GM23338 (cell line): ENCODE results near the gene CCDC61. TPM values are rescaled to one million over a fixed set of nuclear protein-coding genes. Genes with fewer than 3 reads are reported as not detected.
A peak's percentile ranks its signal among the peaks of the same experiment; 100 is the strongest.

ENCODE experiments used
- ATAC-seq: fragments of 200-7000 bp; cut with Tn5 transposase; 3 replicates; pipeline ENCODE4 v1.9.1; 2020
- DNase-seq: peaks from one replicate; pipeline ENCODE4 v3.0.0-alpha.2; 2015; ENCODE audit warnings: low spot score
- H2AFZ ChIP-seq: fragments of 200-600 bp; sonication (generic); 2 replicates; pipeline ENCODE4 v1.8.0; 2016; ENCODE audit warnings: antibody characterized with exemption, mild to moderate bottlenecking, moderate library complexity
- H3F3A ChIP-seq: fragments of 200-600 bp; sonication (generic); replicated peaks from 2 replicates; pipeline ENCODE4 v1.8.0; 2017; ENCODE audit warnings: antibody characterized with exemption, mixed run types, low read depth
- H3K27ac ChIP-seq: fragments of 200-600 bp; sonication (generic); 2 replicates; pipeline ENCODE4 v1.6.1; 2016; ENCODE audit warnings: low read depth
- H3K27me3 ChIP-seq: fragments of 200-600 bp; sonication (generic); 2 replicates; pipeline ENCODE4 v1.8.0; 2016; ENCODE audit warnings: mild to moderate bottlenecking, mixed run types, moderate library complexity; ENCODE audit not compliant: insufficient read depth
- H3K36me3 ChIP-seq: fragments of 200-600 bp; sonication (generic); 2 replicates; pipeline ENCODE4 v1.8.0; 2016; ENCODE audit warnings: mild to moderate bottlenecking; ENCODE audit not compliant: insufficient read depth
- H3K4me1 ChIP-seq: fragments of 200-600 bp; sonication (generic); 2 replicates; pipeline ENCODE4 v1.8.0; 2016; ENCODE audit warnings: mild to moderate bottlenecking, moderate library complexity; ENCODE audit not compliant: insufficient read depth
- H3K4me2 ChIP-seq: fragments of 200-600 bp; sonication (generic); 2 replicates; pipeline ENCODE4 v1.7.1; 2017; ENCODE audit warnings: mixed run types
- H3K4me3 ChIP-seq: fragments of 200-600 bp; sonication (generic); 2 replicates; pipeline ENCODE4 v1.6.1; 2016; ENCODE audit warnings: mixed run types
- H3K79me2 ChIP-seq: fragments of 200-600 bp; sonication (generic); replicated peaks from 2 replicates; pipeline ENCODE4 v1.8.0; 2017; ENCODE audit warnings: mild to moderate bottlenecking; ENCODE audit not compliant: insufficient read depth
- H3K9me2 ChIP-seq: fragments of 200-600 bp; sonication (generic); 2 replicates; pipeline ENCODE4 v1.8.0; 2017; ENCODE audit not compliant: insufficient read depth
- H4K20me1 ChIP-seq: fragments of 200-600 bp; sonication (generic); replicated peaks from 2 replicates; pipeline ENCODE4 v1.8.0; 2017; ENCODE audit warnings: mild to moderate bottlenecking; ENCODE audit not compliant: insufficient read depth
- H3K27ac Mint-ChIP-seq: 2 replicates; pipeline ENCODE4 v1.8.0; 2020; ENCODE audit warnings: inconsistent platforms, mild to moderate bottlenecking, moderate library complexity, mixed read lengths
- H3K27me3 Mint-ChIP-seq: 3 replicates; pipeline ENCODE4 v1.8.0; 2022; ENCODE audit warnings: low read depth, mild to moderate bottlenecking, moderate library complexity, mixed read lengths, inconsistent platforms; ENCODE audit not compliant: insufficient read depth, poor library complexity
- H3K36me3 Mint-ChIP-seq: 3 replicates; pipeline ENCODE4 v1.8.0; 2021; ENCODE audit warnings: low read depth, mild to moderate bottlenecking, inconsistent platforms, moderate library complexity, mixed read lengths
- H3K4me1 Mint-ChIP-seq: 3 replicates; pipeline ENCODE4 v1.8.0; 2020; ENCODE audit warnings: mild to moderate bottlenecking, inconsistent platforms, mixed read lengths
- H3K4me3 Mint-ChIP-seq: 3 replicates; pipeline ENCODE4 v1.8.0; 2021; ENCODE audit warnings: moderate library complexity, mild to moderate bottlenecking, inconsistent platforms, mixed read lengths
- H3K9me3 Mint-ChIP-seq: 3 replicates; pipeline ENCODE4 v1.8.0; 2020; ENCODE audit warnings: moderate library complexity, mild to moderate bottlenecking, inconsistent platforms, mixed read lengths
- CREB1 ChIP-seq: fragments of 250-450 bp; sonication (Bioruptor Pico); IDR thresholded peaks from 2 replicates; pipeline ENCODE4 v1.5.0; 2020; ENCODE audit warnings: low read depth, mild to moderate bottlenecking, moderate library complexity
- EZH2 ChIP-seq: fragments of 200-600 bp; sonication (generic); IDR thresholded peaks from one replicate; pipeline ENCODE4 v1.8.0; 2017; ENCODE audit warnings: antibody characterized with exemption, mild to moderate bottlenecking, low read depth; ENCODE audit not compliant: unreplicated experiment
- EZH2phosphoT487 ChIP-seq: fragments of 200-600 bp; sonication (generic); IDR thresholded peaks from one replicate; pipeline ENCODE4 v1.8.1; 2018; ENCODE audit warnings: antibody characterized with exemption; ENCODE audit not compliant: unreplicated experiment
- JUNB ChIP-seq: IDR thresholded peaks from one replicate; pipeline ENCODE4 v1.6.1; 2016; ENCODE audit warnings: antibody characterized with exemption; ENCODE audit not compliant: unreplicated experiment
- NANOG ChIP-seq: IDR thresholded peaks from 2 replicates; pipeline ENCODE4 v1.6.1; 2016; ENCODE audit warnings: antibody characterized with exemption, borderline replicate concordance
- POLR2AphosphoS5 ChIP-seq: IDR thresholded peaks from 2 replicates; pipeline ENCODE4 v1.6.1; 2016; ENCODE audit warnings: antibody characterized with exemption, low read depth
- STAT1 ChIP-seq: IDR thresholded peaks from one replicate; pipeline ENCODE4 v1.6.1; 2016; ENCODE audit warnings: antibody characterized with exemption; ENCODE audit not compliant: unreplicated experiment
- ZNF114 ChIP-seq: fragments of 250-450 bp; sonication (Bioruptor Pico); IDR thresholded peaks from 2 replicates; pipeline ENCODE4 v1.5.0; 2020; ENCODE audit warnings: mild to moderate bottlenecking, moderate library complexity
- ZNF331 ChIP-seq: fragments of 250-450 bp; sonication (Bioruptor Pico); IDR thresholded peaks from 2 replicates; pipeline ENCODE4 v1.5.0; 2020; ENCODE audit warnings: low read depth, mild to moderate bottlenecking, moderate library complexity
- polyA plus RNA-seq: library from polyadenylated mRNA; unstranded; fragments of >200 nt; fragmentation: Nextera tagmentation; extraction: Ambion mirVana; gene quantifications from 2 replicates; pipeline ENCODE4 v1.2.1, GENCODE V29; 2016
- total RNA-seq: library from RNA; depleted of rRNA; stranded (reverse); fragments of >200 nt; shearing (Covaris generic); gene quantifications from 2 replicates; pipeline ENCODE4 v1.2.3, GENCODE V29; 2014
- TF ChIP-seq, protein P1 (sequence below): IDR thresholded peaks from 2 replicates; pipeline ENCODE4 v1.6.1; 2016; ENCODE audit warnings: antibody characterized with exemption
- TF ChIP-seq, protein P2 (sequence below): fragments of 250-450 bp; sonication (Bioruptor Pico); IDR thresholded peaks from 2 replicates; pipeline ENCODE4 v1.5.0; 2020; ENCODE audit warnings: mild to moderate bottlenecking, moderate library complexity
- TF ChIP-seq, protein P3 (sequence below): IDR thresholded peaks from one replicate; pipeline ENCODE4 v1.6.1; 2018; ENCODE audit warnings: antibody characterized with exemption; ENCODE audit not compliant: unreplicated experiment
- TF ChIP-seq, protein P4 (sequence below), 2 experiments: fragments of 200-600 bp in 1 of 2; sonication (generic) in 1 of 2; conservative IDR thresholded peaks; 2 replicates each; pipeline versions ENCODE4 v1.5.1 to v1.6.1; 2016 to 2017; ENCODE audit warnings: antibody characterized with exemption in 2 of 2, low read depth in 2 of 2, mild to moderate bottlenecking in 2 of 2, moderate library complexity in 1 of 2

Gene CCDC61
- total and polyA plus RNA-seq, 2 experiments from 2014 or later = 9.8 to 22.4 TPM

DNA sequence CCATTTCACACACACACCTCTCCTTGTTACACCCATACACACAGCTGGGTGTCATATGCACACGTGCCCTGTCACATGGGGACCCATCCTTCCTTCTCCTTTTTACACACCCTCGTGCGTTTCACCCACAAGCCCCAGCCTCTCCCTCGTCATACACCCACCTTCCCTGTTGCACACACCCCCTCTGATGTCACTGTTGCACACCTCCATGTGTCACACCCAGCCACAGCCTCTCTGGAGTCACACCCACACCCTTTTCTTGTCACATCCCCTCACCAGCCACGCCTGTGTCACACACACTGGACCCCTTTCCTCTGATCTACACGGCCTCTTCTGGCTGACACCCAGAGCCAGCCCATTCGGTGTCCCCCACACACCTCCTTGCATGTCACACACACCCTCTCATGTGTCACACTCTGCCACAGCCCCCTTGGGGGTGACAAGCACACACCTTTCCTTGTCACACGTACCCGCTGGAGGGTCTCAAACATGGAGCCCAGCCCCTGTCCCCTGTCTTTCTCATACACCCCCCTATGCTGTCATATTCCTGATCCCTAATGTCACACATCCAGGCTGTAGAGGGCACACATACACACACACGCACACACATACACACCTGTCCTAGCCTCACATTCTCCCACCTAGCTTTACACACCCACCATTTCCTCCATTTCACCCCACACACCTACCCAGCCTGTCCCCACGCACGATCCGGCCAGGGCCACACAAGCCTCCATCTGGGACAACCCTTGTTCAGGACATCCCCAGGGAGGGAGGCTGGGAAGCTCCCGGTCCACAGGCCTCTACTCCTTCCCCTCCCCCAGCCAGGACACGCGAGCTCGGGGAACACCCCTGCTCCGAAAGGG lies 23.0 kb upstream of the CCDC61 start:
- Histone ChIP-seq H3K4me2 (peak overlapping the region; percentile 78), H3K4me3 (peak overlapping the region; percentile 59), H3K27me3 (0 out of 2 replicates have a peak, but pooled peaks cover 2% of the 10 kb centered on the region), H2AFZ (no peak overlapping the region), H3K79me2 (no peaks in the 10 kb centered on the region), H3K9me2 (no peaks in the 10 kb centered on the region), H4K20me1 (peaks cover 5% of the 10 kb centered on the region; the same call in 1 of the 2 replicates), H3F3A (peaks cover 5% of the 10 kb centered on the region; the same call in 1 of the 2 replicates), H3K4me1 (peaks cover 3% of the 10 kb centered on the region; the same call in 1 of the 2 replicates), H3K27ac (no peak overlapping the region), H3K36me3 (no peaks in the 10 kb centered on the region)
- Mint-ChIP-seq H3K9me3 (no peaks in the 10 kb centered on the region), H3K4me1 (peaks cover 28% of the 10 kb centered on the region), H3K27me3 (peaks cover 17% of the 10 kb centered on the region), H3K27ac (no peak overlapping the region), H3K36me3 (no peaks in the 10 kb centered on the region), H3K4me3 (peak overlapping the region; percentile 62)
- ATAC-seq (no peak), DNase-seq (no peak)
- TF ChIP-seq, protein P1, sequence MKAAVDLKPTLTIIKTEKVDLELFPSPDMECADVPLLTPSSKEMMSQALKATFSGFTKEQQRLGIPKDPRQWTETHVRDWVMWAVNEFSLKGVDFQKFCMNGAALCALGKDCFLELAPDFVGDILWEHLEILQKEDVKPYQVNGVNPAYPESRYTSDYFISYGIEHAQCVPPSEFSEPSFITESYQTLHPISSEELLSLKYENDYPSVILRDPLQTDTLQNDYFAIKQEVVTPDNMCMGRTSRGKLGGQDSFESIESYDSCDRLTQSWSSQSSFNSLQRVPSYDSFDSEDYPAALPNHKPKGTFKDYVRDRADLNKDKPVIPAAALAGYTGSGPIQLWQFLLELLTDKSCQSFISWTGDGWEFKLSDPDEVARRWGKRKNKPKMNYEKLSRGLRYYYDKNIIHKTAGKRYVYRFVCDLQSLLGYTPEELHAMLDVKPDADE = no peak
- no peak for TF ChIP-seq ZNF114 (CRISPR knock-in tag)
- no peak for TF ChIP-seq EZH2phosphoT487
- TF ChIP-seq STAT1 = no peak
- no peak for TF ChIP-seq CREB1 (CRISPR knock-in tag)
- TF ChIP-seq POLR2AphosphoS5 = no peak
- no peak for TF ChIP-seq JUNB
- no peak for TF ChIP-seq EZH2
- TF ChIP-seq, protein P2, sequence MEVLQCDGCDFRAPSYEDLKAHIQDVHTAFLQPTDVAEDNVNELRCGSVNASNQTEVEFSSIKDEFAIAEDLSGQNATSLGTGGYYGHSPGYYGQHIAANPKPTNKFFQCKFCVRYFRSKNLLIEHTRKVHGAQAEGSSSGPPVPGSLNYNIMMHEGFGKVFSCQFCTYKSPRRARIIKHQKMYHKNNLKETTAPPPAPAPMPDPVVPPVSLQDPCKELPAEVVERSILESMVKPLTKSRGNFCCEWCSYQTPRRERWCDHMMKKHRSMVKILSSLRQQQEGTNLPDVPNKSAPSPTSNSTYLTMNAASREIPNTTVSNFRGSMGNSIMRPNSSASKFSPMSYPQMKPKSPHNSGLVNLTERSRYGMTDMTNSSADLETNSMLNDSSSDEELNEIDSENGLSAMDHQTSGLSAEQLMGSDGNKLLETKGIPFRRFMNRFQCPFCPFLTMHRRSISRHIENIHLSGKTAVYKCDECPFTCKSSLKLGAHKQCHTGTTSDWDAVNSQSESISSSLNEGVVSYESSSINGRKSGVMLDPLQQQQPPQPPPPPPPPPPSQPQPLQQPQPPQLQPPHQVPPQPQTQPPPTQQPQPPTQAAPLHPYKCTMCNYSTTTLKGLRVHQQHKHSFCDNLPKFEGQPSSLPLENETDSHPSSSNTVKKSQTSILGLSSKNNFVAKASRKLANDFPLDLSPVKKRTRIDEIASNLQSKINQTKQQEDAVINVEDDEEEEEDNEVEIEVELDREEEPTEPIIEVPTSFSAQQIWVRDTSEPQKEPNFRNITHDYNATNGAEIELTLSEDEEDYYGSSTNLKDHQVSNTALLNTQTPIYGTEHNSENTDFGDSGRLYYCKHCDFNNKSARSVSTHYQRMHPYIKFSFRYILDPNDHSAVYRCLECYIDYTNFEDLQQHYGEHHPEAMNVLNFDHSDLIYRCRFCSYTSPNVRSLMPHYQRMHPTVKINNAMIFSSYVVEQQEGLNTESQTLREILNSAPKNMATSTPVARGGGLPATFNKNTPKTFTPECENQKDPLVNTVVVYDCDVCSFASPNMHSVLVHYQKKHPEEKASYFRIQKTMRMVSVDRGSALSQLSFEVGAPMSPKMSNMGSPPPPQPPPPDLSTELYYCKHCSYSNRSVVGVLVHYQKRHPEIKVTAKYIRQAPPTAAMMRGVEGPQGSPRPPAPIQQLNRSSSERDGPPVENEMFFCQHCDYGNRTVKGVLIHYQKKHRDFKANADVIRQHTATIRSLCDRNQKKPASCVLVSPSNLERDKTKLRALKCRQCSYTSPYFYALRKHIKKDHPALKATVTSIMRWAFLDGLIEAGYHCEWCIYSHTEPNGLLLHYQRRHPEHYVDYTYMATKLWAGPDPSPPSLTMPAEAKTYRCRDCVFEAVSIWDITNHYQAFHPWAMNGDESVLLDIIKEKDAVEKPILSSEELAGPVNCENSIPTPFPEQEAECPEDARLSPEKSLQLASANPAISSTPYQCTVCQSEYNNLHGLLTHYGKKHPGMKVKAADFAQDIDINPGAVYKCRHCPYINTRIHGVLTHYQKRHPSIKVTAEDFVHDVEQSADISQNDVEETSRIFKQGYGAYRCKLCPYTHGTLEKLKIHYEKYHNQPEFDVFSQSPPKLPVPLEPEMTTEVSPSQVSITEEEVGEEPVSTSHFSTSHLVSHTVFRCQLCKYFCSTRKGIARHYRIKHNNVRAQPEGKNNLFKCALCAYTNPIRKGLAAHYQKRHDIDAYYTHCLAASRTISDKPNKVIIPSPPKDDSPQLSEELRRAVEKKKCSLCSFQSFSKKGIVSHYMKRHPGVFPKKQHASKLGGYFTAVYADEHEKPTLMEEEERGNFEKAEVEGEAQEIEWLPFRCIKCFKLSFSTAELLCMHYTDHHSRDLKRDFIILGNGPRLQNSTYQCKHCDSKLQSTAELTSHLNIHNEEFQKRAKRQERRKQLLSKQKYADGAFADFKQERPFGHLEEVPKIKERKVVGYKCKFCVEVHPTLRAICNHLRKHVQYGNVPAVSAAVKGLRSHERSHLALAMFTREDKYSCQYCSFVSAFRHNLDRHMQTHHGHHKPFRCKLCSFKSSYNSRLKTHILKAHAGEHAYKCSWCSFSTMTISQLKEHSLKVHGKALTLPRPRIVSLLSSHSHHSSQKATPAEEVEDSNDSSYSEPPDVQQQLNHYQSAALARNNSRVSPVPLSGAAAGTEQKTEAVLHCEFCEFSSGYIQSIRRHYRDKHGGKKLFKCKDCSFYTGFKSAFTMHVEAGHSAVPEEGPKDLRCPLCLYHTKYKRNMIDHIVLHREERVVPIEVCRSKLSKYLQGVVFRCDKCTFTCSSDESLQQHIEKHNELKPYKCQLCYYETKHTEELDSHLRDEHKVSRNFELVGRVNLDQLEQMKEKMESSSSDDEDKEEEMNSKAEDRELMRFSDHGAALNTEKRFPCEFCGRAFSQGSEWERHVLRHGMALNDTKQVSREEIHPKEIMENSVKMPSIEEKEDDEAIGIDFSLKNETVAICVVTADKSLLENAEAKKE (CRISPR knock-in tag) = no peak
- no peak for TF ChIP-seq ZNF331 (CRISPR knock-in tag)
- TF ChIP-seq, protein P3, sequence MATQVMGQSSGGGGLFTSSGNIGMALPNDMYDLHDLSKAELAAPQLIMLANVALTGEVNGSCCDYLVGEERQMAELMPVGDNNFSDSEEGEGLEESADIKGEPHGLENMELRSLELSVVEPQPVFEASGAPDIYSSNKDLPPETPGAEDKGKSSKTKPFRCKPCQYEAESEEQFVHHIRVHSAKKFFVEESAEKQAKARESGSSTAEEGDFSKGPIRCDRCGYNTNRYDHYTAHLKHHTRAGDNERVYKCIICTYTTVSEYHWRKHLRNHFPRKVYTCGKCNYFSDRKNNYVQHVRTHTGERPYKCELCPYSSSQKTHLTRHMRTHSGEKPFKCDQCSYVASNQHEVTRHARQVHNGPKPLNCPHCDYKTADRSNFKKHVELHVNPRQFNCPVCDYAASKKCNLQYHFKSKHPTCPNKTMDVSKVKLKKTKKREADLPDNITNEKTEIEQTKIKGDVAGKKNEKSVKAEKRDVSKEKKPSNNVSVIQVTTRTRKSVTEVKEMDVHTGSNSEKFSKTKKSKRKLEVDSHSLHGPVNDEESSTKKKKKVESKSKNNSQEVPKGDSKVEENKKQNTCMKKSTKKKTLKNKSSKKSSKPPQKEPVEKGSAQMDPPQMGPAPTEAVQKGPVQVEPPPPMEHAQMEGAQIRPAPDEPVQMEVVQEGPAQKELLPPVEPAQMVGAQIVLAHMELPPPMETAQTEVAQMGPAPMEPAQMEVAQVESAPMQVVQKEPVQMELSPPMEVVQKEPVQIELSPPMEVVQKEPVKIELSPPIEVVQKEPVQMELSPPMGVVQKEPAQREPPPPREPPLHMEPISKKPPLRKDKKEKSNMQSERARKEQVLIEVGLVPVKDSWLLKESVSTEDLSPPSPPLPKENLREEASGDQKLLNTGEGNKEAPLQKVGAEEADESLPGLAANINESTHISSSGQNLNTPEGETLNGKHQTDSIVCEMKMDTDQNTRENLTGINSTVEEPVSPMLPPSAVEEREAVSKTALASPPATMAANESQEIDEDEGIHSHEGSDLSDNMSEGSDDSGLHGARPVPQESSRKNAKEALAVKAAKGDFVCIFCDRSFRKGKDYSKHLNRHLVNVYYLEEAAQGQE = no peak
- TF ChIP-seq, protein P4, sequence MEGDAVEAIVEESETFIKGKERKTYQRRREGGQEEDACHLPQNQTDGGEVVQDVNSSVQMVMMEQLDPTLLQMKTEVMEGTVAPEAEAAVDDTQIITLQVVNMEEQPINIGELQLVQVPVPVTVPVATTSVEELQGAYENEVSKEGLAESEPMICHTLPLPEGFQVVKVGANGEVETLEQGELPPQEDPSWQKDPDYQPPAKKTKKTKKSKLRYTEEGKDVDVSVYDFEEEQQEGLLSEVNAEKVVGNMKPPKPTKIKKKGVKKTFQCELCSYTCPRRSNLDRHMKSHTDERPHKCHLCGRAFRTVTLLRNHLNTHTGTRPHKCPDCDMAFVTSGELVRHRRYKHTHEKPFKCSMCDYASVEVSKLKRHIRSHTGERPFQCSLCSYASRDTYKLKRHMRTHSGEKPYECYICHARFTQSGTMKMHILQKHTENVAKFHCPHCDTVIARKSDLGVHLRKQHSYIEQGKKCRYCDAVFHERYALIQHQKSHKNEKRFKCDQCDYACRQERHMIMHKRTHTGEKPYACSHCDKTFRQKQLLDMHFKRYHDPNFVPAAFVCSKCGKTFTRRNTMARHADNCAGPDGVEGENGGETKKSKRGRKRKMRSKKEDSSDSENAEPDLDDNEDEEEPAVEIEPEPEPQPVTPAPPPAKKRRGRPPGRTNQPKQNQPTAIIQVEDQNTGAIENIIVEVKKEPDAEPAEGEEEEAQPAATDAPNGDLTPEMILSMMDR (conservative IDR thresholded peaks at IDR 0.05; ENCODE audit: low read depth in 2 of 2) = no peak
- no peak for TF ChIP-seq NANOG
